Neuron (in vitro differentiated cells): ENCODE results near the gene MSTN.

Experiments used
- H2AFZ ChIP-seq: one replicate; pipeline ENCODE4 v1.6.1; 2013; ENCODE audit warnings: low read depth, mild to moderate bottlenecking, inconsistent platforms, low read length, moderate library complexity
- H3K27me3 ChIP-seq: one replicate; pipeline ENCODE4 v1.6.1; 2013; ENCODE audit warnings: low read length; ENCODE audit not compliant: insufficient read depth
- H3K36me3 ChIP-seq: one replicate; pipeline ENCODE4 v1.6.1; 2013; ENCODE audit warnings: low read length; ENCODE audit not compliant: insufficient read depth
- H3K4me1 ChIP-seq: one replicate; pipeline ENCODE4 v1.6.1; 2013; ENCODE audit warnings: low read length; ENCODE audit not compliant: insufficient read depth
- H3K4me3 ChIP-seq: 2 replicates; pipeline ENCODE4 v1.5.1; 2013; ENCODE audit warnings: mild to moderate bottlenecking, low read length, moderate library complexity
- H3K9me3 ChIP-seq: one replicate; pipeline ENCODE4 v1.6.1; 2013; ENCODE audit warnings: low read length

Gene MSTN

DNA sequence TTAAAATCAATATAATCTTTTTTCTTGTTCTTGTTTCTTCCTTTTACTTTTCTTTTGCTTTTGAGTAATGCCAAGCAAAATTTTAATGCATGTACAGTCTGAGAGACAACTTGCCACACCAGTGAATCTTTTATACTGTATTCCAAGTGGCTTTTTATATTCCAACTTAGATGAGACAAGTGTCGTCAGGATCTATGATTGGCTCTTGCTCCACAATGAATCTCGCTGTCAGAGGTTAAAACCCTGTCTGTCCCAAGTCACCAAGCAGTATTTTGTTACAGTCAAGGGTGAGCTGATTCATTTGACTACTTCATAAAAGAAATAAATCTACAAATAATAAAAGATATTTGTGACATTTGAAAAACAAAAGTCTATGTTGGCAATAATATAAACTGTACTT, at the start of gene MSTN:
TSS of gene MSTN (minus strand) at position 129 of the 400 bp plus-strand sequence. CDS start 133 bp downstream, outside the sequence.
- Histone ChIP-seq H2AFZ (no peak within 1 kb of the TSS), H3K36me3 (no peaks in the 10 kb centered on the region), H3K4me1 (peaks cover 10% of the 10 kb centered on the region), H3K27me3 (no peaks in the 10 kb centered on the region), H3K4me3 (no peak within 1 kb of the TSS), H3K9me3 (no peaks in the 10 kb centered on the region)

DNA sequence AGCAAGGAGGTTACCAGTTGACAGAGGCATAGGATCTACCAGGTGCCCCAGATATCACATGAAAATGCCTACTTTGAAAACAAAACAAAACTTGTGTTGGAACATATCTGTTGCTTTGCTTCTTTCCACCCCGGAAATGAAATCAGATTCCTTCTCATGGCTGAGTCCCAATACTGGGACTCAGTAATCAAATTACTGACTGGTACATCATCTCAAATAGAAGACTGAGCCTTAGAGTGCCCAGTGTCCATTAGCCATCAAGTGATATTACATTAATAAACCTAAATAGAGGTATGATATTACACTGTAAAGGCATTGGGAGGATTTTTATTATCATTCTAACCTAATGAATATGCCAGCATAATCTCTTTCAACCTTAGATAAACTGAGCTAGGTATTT, 48.6 kb upstream of the MSTN start:
- Histone ChIP-seq H3K4me1 (no peaks in the 10 kb centered on the region), H3K36me3 (no peaks in the 10 kb centered on the region), H3K4me3 (no peak overlapping the region), H2AFZ (no peak overlapping the region), H3K9me3 (no peaks in the 10 kb centered on the region), H3K27me3 (no peaks in the 10 kb centered on the region)

- H3K4me3 ChIP-seq = no peak overlapping the region
- H2AFZ ChIP-seq = no peak overlapping the region
- no peaks in the 10 kb centered on the region for H3K4me1 ChIP-seq
- H3K27me3 ChIP-seq = no peaks in the 10 kb centered on the region
- H3K36me3 ChIP-seq = no peaks in the 10 kb centered on the region
- no peaks in the 10 kb centered on the region for H3K9me3 ChIP-seq
Observed at GRCh38 chr2:190110699-190111098, 48.2 kb upstream of the MSTN start.

- no peak overlapping the region for H2AFZ ChIP-seq
- H3K36me3 ChIP-seq = no peaks in the 10 kb centered on the region
Observed at GRCh38 chr2:190110131-190110530, 47.6 kb upstream of the MSTN start.

GRCh38 chr2:190107409-190107808, 44.9 kb upstream of the MSTN start:
- Histone ChIP-seq H3K36me3 (no peaks in the 10 kb centered on the region), H3K4me1 (no peaks in the 10 kb centered on the region), H3K4me3 (no peak overlapping the region), H3K9me3 (no peaks in the 10 kb centered on the region), H3K27me3 (no peaks in the 10 kb centered on the region), H2AFZ (no peak overlapping the region)

More at GRCh38 chr2:190110131-190110530, 47.6 kb upstream of the MSTN start:
- H3K4me3 ChIP-seq = no peak overlapping the region
- no peaks in the 10 kb centered on the region for H3K27me3 ChIP-seq
- no peaks in the 10 kb centered on the region for H3K9me3 ChIP-seq
- no peaks in the 10 kb centered on the region for H3K4me1 ChIP-seq

- no peak overlapping the region for H2AFZ ChIP-seq
- H3K27me3 ChIP-seq = no peaks in the 10 kb centered on the region
- H3K4me1 ChIP-seq = no peaks in the 10 kb centered on the region
- H3K4me3 ChIP-seq = no peak overlapping the region
- no peaks in the 10 kb centered on the region for H3K9me3 ChIP-seq
- H3K36me3 ChIP-seq = no peaks in the 10 kb centered on the region
Observed at GRCh38 chr2:190106783-190107182, 44.3 kb upstream of the MSTN start.

GRCh38 chr2:190105554-190105953, 43.0 kb upstream of the MSTN start:
- H3K9me3 ChIP-seq = no peaks in the 10 kb centered on the region
- no peak overlapping the region for H2AFZ ChIP-seq
- no peak overlapping the region for H3K4me3 ChIP-seq
- H3K36me3 ChIP-seq = no peaks in the 10 kb centered on the region
- no peaks in the 10 kb centered on the region for H3K4me1 ChIP-seq
- no peaks in the 10 kb centered on the region for H3K27me3 ChIP-seq

DNA sequence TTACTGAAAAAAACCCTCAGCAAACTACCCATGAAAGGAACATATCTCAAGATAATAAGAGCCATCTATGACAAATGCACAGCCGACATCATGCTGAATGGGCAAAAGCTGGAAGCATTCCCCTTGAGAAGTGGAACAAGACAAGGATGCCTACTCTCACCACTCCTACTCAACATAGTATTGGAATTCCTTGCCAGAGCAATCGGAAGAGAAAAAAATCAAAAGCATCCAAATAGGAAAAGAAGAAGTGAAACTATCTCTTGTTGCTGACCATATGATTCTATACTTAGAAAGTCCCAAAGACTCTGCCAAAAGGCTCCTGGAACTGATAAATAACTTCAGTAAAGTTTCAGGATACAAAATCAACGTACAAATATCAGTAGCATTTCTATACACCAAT, 40.6 kb upstream of the MSTN start:
- Histone ChIP-seq H2AFZ (no peak overlapping the region), H3K9me3 (no peaks in the 10 kb centered on the region), H3K36me3 (no peaks in the 10 kb centered on the region), H3K4me3 (no peak overlapping the region), H3K4me1 (no peaks in the 10 kb centered on the region), H3K27me3 (no peaks in the 10 kb centered on the region)

- Histone ChIP-seq H2AFZ (no peak overlapping the region), H3K4me3 (no peak overlapping the region), H3K4me1 (no peaks in the 10 kb centered on the region), H3K36me3 (no peaks in the 10 kb centered on the region), H3K27me3 (no peaks in the 10 kb centered on the region), H3K9me3 (no peaks in the 10 kb centered on the region)
Observed at GRCh38 chr2:190099890-190100697, 37.6 kb upstream of the MSTN start.

DNA sequence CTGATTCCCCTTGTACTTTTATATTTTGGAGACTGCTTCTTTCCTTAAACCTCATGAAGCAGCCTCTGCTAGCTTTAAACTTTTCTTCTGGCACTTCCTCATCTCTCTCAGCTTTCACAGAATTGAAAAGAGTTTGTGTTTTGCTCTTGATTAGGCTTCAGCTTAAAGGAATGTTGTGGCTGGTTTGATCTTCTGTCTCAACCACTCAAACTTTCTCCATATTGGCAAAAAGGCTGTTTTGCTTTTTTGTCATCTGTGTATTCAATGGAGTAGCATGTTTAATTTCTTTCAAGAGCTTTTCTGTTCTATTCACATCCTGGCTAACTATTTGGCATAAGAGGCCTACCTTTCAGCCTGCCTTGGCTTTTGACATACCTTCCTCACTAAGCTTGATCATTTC, 36.3 kb upstream of the MSTN start:
- Histone ChIP-seq H3K27me3 (no peaks in the 10 kb centered on the region), H3K9me3 (no peaks in the 10 kb centered on the region), H3K4me1 (no peaks in the 10 kb centered on the region), H3K4me3 (no peak overlapping the region), H3K36me3 (no peaks in the 10 kb centered on the region), H2AFZ (no peak overlapping the region)

GRCh38 chr2:190097115-190097514, 34.6 kb upstream of the MSTN start:
- Histone ChIP-seq H2AFZ (no peak overlapping the region), H3K36me3 (no peaks in the 10 kb centered on the region), H3K9me3 (no peaks in the 10 kb centered on the region), H3K4me1 (no peaks in the 10 kb centered on the region), H3K27me3 (no peaks in the 10 kb centered on the region), H3K4me3 (no peak overlapping the region)

DNA sequence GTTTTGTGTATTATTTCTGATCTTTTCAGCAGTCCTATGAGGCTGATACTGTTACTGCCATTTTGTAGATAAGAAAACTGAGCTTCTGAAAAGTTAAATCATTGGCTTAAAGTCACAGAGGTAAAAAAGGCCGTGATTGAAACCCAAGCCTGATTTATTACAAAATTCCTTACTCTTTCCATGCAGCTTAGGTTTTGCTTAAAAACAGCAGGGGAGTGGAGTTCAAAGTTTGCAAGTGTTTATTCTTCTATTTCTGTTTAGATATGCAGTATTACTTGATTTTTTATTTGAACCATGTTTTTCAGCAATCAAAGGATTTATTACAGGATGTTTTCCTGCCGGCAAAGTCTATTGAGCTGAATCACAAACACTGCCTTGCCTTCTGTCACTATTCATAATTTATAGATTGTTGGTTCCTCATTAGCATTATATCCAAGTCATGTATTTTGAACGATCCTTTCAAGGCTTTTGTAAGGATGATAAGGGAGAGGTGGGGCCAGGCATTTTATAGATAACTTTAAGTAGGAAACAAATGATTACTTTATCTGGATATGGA, 31.9 kb upstream of the MSTN start:
- Histone ChIP-seq H3K9me3 (no peaks in the 10 kb centered on the region), H2AFZ (no peak overlapping the region), H3K4me1 (no peaks in the 10 kb centered on the region), H3K27me3 (no peaks in the 10 kb centered on the region), H3K36me3 (no peaks in the 10 kb centered on the region), H3K4me3 (no peak overlapping the region)

GRCh38 chr2:190093793-190094192, 31.3 kb upstream of the MSTN start:
- Histone ChIP-seq H3K36me3 (no peaks in the 10 kb centered on the region), H2AFZ (no peak overlapping the region), H3K9me3 (no peaks in the 10 kb centered on the region), H3K27me3 (no peaks in the 10 kb centered on the region), H3K4me3 (no peak overlapping the region), H3K4me1 (no peaks in the 10 kb centered on the region)

- H3K4me3 ChIP-seq = no peak overlapping the region
- no peaks in the 10 kb centered on the region for H3K27me3 ChIP-seq
- no peaks in the 10 kb centered on the region for H3K4me1 ChIP-seq
- no peaks in the 10 kb centered on the region for H3K36me3 ChIP-seq
- no peak overlapping the region for H2AFZ ChIP-seq
- no peaks in the 10 kb centered on the region for H3K9me3 ChIP-seq
Observed at GRCh38 chr2:190090148-190090547, 27.6 kb upstream of the MSTN start.
